ENCODE measurements around the gene ARHGAP44.
"Not testable (repeated sequence)": the region's sequence is repeated elsewhere in the genome, so short reads cannot be mapped to it uniquely, and the experiment has no call there.

Gene ARHGAP44

GRCh38 chr17:12966413-12966812, 177.1 kb downstream of the ARHGAP44 start:
- no peak for DNase-seq

GRCh38 chr17:12967962-12968361, 178.7 kb downstream of the ARHGAP44 start:
- DNase-seq, result no peak

GRCh38 chr17:12973496-12974004, 184.3 kb downstream of the ARHGAP44 start:
- no peak for DNase-seq

GRCh38 chr17:12974005-12974531, 184.8 kb downstream of the ARHGAP44 start:
- DNase-seq, result no peak

GRCh38 chr17:12977008-12977751, 187.9 kb downstream of the ARHGAP44 start:
- no peak for DNase-seq

- DNase-seq, result not testable (repeated sequence)
Observed at GRCh38 chr17:12978787-12979186, 189.5 kb downstream of the ARHGAP44 start.

GRCh38 chr17:12979246-12979645, 189.9 kb downstream of the ARHGAP44 start:
- DNase-seq, result no peak

- no peak for DNase-seq
Observed at GRCh38 chr17:12979826-12980500, 190.7 kb downstream of the ARHGAP44 start.

- no peak for DNase-seq
Observed at GRCh38 chr17:12982224-12982623, 192.9 kb downstream of the ARHGAP44 start.

GRCh38 chr17:12983991-12984884, 194.9 kb downstream of the ARHGAP44 start:
- no peak for DNase-seq

- DNase-seq, result no peak
Observed at GRCh38 chr17:12985431-12986293, 196.4 kb downstream of the ARHGAP44 start.

- no peak for DNase-seq
Observed at GRCh38 chr17:12987120-12987519, 197.8 kb downstream of the ARHGAP44 start.

GRCh38 chr17:12990041-12990808, 200.9 kb downstream of the ARHGAP44 start:
- no peak for DNase-seq

GRCh38 chr17:12990926-12991325, 201.6 kb downstream of the ARHGAP44 start:
- DNase-seq, result no peak

GRCh38 chr17:12992676-12993075, 203.4 kb downstream of the ARHGAP44 start:
- DNase-seq, result no peak

- no peak for DNase-seq
Observed at GRCh38 chr17:12993631-12994030, 204.3 kb downstream of the ARHGAP44 start.

GRCh38 chr17:12994341-12995074, 205.2 kb downstream of the ARHGAP44 start:
- DNase-seq, result no peak

- no peak for DNase-seq
Observed at GRCh38 chr17:12995106-12995895, 206.0 kb downstream of the ARHGAP44 start.

- no peak for DNase-seq
Observed at GRCh38 chr17:12995896-12996295, 206.6 kb downstream of the ARHGAP44 start.

GRCh38 chr17:12996357-12996756, 207.1 kb downstream of the ARHGAP44 start:
- no peak for DNase-seq

Measured in activated CD4-positive, CD25-positive, alpha-beta regulatory T cell (primary cell).